Body of pancreas (tissue), 4 donors: Measurements from ENCODE around the gene BPGM.

Experiments used
- POLR2A ChIP-seq, 3 donors: fragments of 450-650 bp; IDR thresholded peaks; one replicate each; pipeline ENCODE4 v1.6.1; 2016; ENCODE audit warnings: antibody characterized with exemption in 3 of 3, mild to moderate bottlenecking in 2 of 3
- TF ChIP-seq, protein P1 (sequence below), 7 experiments: fragments of 450-650 bp in 4 of 7; fragments of 200-600 bp in 3 of 7; sonication (generic) in 3 of 7; IDR thresholded peaks; one replicate each; pipeline ENCODE4 v1.5.1; 2016 to 2019; ENCODE audit warnings: antibody characterized with exemption in 7 of 7

GRCh38 chr7:134637934-134638719 lies 8.5 kb upstream of the BPGM start:
- TF ChIP-seq POLR2A (IDR thresholded peaks at IDR 0.05): no peak
- TF ChIP-seq, protein P1, sequence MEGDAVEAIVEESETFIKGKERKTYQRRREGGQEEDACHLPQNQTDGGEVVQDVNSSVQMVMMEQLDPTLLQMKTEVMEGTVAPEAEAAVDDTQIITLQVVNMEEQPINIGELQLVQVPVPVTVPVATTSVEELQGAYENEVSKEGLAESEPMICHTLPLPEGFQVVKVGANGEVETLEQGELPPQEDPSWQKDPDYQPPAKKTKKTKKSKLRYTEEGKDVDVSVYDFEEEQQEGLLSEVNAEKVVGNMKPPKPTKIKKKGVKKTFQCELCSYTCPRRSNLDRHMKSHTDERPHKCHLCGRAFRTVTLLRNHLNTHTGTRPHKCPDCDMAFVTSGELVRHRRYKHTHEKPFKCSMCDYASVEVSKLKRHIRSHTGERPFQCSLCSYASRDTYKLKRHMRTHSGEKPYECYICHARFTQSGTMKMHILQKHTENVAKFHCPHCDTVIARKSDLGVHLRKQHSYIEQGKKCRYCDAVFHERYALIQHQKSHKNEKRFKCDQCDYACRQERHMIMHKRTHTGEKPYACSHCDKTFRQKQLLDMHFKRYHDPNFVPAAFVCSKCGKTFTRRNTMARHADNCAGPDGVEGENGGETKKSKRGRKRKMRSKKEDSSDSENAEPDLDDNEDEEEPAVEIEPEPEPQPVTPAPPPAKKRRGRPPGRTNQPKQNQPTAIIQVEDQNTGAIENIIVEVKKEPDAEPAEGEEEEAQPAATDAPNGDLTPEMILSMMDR (IDR thresholded peaks at IDR 0.05): no peak
